T-helper 2 cell treated with Interferon-gamma antibody and Interleukin-4, amounts not matched to agents 5 μg/mL and 100 μg/mL, for 36 hours (primary cell): Measurements from ENCODE around the gene EIF3A.
"Not testable (repeated sequence)": the region's sequence is repeated elsewhere in the genome, so short reads cannot be mapped to it uniquely, and the experiment has no call there.

ENCODE experiments used
- DNase-seq: peaks from one replicate; pipeline ENCODE4 v3.0.0; 2021; ENCODE audit warnings: low spot score
- H3K27ac Mint-ChIP-seq: one replicate; pipeline ENCODE4 v1.8.0; 2021; ENCODE audit warnings: mild to moderate bottlenecking, mixed read lengths
- H3K27me3 Mint-ChIP-seq: one replicate; pipeline ENCODE4 v1.8.0; 2021; ENCODE audit warnings: low read depth, mixed read lengths
- H3K36me3 Mint-ChIP-seq: one replicate; pipeline ENCODE4 v1.8.0; 2021; ENCODE audit warnings: low read depth, mixed read lengths
- H3K4me1 Mint-ChIP-seq: one replicate; pipeline ENCODE4 v1.8.0; 2021; ENCODE audit warnings: low read depth, mixed read lengths
- H3K4me3 Mint-ChIP-seq: one replicate; pipeline ENCODE4 v1.8.0; 2022; ENCODE audit warnings: mild to moderate bottlenecking, moderate library complexity, mixed read lengths
- H3K9me3 Mint-ChIP-seq: one replicate; pipeline ENCODE4 v1.8.0; 2021; ENCODE audit warnings: mixed read lengths

EIF3A gene, protein sequence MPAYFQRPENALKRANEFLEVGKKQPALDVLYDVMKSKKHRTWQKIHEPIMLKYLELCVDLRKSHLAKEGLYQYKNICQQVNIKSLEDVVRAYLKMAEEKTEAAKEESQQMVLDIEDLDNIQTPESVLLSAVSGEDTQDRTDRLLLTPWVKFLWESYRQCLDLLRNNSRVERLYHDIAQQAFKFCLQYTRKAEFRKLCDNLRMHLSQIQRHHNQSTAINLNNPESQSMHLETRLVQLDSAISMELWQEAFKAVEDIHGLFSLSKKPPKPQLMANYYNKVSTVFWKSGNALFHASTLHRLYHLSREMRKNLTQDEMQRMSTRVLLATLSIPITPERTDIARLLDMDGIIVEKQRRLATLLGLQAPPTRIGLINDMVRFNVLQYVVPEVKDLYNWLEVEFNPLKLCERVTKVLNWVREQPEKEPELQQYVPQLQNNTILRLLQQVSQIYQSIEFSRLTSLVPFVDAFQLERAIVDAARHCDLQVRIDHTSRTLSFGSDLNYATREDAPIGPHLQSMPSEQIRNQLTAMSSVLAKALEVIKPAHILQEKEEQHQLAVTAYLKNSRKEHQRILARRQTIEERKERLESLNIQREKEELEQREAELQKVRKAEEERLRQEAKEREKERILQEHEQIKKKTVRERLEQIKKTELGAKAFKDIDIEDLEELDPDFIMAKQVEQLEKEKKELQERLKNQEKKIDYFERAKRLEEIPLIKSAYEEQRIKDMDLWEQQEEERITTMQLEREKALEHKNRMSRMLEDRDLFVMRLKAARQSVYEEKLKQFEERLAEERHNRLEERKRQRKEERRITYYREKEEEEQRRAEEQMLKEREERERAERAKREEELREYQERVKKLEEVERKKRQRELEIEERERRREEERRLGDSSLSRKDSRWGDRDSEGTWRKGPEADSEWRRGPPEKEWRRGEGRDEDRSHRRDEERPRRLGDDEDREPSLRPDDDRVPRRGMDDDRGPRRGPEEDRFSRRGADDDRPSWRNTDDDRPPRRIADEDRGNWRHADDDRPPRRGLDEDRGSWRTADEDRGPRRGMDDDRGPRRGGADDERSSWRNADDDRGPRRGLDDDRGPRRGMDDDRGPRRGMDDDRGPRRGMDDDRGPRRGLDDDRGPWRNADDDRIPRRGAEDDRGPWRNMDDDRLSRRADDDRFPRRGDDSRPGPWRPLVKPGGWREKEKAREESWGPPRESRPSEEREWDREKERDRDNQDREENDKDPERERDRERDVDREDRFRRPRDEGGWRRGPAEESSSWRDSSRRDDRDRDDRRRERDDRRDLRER (N-terminal part only)

DNA sequence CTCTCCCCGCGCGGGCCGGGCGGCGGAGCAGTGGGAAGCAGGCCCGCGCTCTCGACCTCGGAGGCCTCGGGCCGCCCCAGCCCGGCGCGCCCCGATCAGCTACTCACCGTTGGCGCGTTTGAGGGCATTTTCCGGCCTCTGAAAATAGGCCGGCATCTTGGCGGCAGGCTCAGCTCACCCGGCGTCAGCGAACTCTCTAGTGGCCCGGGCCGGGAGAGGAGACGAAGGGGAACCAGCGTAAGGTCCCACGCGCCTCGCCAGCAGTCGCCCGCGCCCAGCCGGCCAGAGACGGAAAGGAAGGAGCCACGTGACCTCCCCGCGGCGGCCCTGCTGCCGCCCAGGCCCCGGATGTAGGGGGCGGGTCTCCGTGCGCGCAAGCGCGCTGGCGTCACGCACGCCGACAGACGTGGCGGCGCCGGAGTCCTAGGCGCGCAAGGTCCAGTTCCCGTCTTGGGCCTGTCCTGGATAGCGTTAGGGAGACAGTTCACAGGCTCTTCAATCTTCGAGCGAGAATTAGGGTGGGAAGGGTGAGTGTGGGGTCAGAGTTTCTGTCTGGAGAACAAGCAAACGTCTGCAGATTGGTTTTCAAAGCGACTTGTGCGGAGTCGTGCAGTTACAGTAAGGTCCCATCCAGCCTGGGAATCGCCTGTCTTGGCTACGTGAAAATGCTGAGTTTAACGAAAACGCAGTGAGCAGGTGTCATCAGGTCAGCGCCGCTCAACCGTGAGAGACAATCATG lies at the start of gene EIF3A:
TSS of gene EIF3A (minus strand) at position 297 of the 739 bp plus-strand sequence. CDS start at position 156, 141 bp downstream.
- Mint-ChIP-seq H3K4me3 (peak within 1 kb of the TSS; percentile 93), H3K27me3 (no peaks in the 10 kb centered on the region), H3K27ac (peak within 1 kb of the TSS; percentile 96), H3K36me3 (peaks cover 46% of the 10 kb centered on the region), H3K9me3 (no peaks in the 10 kb centered on the region), H3K4me1 (peaks cover 38% of the 10 kb centered on the region)
- DNase-seq: peak; percentile 95

DNA sequence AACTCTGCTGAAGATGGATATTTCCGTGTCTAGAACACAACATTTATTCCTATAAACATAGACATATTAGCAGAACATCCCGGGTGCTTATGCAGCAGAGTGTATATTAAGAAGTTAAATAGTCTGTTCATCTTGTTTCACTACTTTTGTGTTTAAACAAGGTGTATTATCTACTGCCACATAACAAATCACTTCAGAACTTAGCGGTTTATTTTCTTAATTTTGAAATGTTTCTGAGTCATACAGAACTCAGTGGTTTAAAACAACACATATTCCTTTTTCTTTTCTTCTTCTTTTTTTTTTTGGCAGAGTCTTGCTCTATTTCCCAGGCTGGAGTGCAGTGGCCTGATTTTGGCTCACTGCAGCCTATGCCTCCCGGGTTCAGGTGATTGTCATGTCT lies 49.1 kb upstream of the EIF3A start:
- peak overlapping the region; percentile 97 for H3K27ac Mint-ChIP-seq
- DNase-seq: no peak
- H3K36me3 Mint-ChIP-seq: peaks cover 87% of the 10 kb centered on the region
- H3K4me1 Mint-ChIP-seq: peaks cover 51% of the 10 kb centered on the region
- no peaks in the 10 kb centered on the region for H3K9me3 Mint-ChIP-seq
- H3K4me3 Mint-ChIP-seq: no peak overlapping the region
- no peaks in the 10 kb centered on the region for H3K27me3 Mint-ChIP-seq

DNA sequence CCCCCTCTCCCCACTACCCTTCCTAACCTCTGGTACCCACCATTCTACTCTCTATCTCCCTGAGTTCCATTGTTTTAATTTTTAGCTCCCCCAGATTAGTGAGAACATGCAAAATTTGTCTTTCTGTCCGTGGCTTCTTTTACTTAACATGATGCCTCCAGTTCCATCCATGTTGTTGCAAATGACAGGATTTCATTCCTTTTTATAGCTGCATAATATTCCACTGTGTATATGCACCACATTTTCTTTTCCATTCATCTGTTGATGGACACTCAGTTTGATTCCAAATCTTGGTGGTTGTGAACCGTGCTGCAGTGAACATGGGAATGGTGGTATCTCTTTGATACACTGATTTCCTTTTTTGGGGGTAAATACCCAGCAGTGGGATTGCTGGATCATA lies 45.3 kb upstream of the EIF3A start:
- no peaks in the 10 kb centered on the region for H3K9me3 Mint-ChIP-seq
- DNase-seq: no peak
- H3K27ac Mint-ChIP-seq: peak overlapping the region; percentile 6
- no peak overlapping the region for H3K4me3 Mint-ChIP-seq
- H3K27me3 Mint-ChIP-seq: no peaks in the 10 kb centered on the region
- H3K36me3 Mint-ChIP-seq: peaks cover 77% of the 10 kb centered on the region
- H3K4me1 Mint-ChIP-seq: peaks cover 24% of the 10 kb centered on the region

DNA sequence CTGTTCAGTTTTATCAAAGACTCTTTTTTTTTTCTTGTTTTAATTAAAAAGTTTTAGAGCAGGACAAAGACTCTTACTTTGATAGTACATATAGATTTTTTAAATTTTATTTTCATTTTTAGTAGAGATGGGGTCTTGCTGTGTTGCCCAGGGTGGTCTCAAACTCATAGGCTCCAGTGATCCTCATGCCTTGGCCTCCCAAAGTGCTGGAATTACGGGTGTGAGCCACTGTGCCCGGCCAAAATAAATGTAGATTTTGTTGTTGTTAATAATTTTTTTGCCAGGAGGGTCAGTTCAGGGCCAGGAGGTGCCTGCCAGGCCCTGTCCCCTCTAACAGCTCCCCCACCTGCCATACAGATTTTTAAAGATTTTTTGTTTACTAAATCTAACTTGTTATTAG lies 40.3 kb upstream of the EIF3A start:
- Mint-ChIP-seq H3K27me3 (no peaks in the 10 kb centered on the region), H3K27ac (no peak overlapping the region), H3K9me3 (no peaks in the 10 kb centered on the region), H3K4me1 (peaks cover 12% of the 10 kb centered on the region), H3K4me3 (no peak overlapping the region), H3K36me3 (peaks cover 66% of the 10 kb centered on the region)
- DNase-seq: no peak

DNA sequence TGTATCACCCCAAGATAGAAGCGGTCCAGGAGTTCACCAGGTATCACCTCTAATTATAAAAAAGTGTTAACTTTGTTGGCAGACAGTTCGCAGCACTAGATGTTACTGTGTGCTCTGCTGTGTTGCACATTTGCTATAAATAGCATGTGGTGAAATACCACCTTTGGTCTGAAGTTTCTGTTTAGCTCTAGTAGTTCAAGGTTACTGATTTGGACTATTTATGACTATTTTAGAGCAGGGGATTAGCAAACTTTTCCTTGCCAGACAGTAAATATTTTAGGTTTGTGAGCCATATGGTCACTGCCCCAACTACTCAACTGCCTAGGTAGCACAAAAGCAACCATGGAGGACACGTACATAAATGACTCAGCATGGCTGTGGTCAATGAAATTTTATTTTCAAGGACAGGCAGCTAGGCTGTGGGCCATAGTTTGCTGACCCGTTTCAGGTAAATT lies 39.8 kb upstream of the EIF3A start:
- H3K9me3 Mint-ChIP-seq: no peaks in the 10 kb centered on the region
- H3K4me3 Mint-ChIP-seq: no peak overlapping the region
- H3K27ac Mint-ChIP-seq: peak overlapping the region; percentile 10
- peaks cover 63% of the 10 kb centered on the region for H3K36me3 Mint-ChIP-seq
- H3K4me1 Mint-ChIP-seq: peaks cover 11% of the 10 kb centered on the region
- H3K27me3 Mint-ChIP-seq: no peaks in the 10 kb centered on the region
- DNase-seq: no peak

DNA sequence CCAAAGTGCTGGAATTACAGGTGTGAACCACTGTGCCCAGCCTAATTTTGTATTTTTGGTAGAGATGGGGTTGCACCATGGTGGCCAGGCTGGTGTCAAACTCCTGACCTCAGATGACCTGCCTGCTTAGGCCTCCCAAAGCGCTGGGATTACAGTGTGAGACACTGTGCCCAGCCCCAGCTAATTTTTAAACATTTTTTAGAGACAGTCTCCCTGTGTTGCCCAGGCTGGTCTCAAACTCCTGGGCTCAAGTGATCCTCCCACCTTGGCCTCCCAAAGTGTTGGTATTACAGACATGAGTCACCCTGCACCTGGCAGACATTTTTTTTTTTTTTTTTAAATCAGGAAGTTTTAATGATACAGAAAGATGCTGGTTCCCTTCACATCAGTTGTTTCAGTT lies 38.8 kb upstream of the EIF3A start:
- Mint-ChIP-seq H3K9me3 (no peaks in the 10 kb centered on the region), H3K36me3 (peaks cover 64% of the 10 kb centered on the region), H3K27me3 (no peaks in the 10 kb centered on the region), H3K27ac (peak overlapping the region; percentile 65), H3K4me1 (peaks cover 12% of the 10 kb centered on the region), H3K4me3 (no peak overlapping the region)
- no peak for DNase-seq

DNA sequence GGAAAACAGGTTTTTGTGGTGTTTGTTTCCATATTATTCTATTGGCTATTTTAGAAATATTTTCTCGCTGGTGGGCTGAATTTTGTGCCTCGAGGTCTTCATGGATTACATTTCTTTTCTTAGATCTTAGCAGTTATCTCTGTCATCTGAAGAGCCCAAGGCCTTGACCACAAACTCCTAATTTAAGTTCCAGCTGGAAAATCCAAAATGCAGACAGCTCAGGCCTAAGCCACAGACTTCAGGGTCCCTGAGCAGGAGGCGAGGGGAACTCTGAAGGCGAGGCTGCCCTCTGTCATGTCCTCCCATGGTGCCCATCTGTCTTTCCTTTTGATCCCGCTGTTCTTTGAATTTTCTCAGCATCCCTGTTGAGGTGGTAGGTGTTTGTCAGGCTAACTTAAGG lies 37.6 kb upstream of the EIF3A start:
- Mint-ChIP-seq H3K27me3 (no peaks in the 10 kb centered on the region), H3K36me3 (peaks cover 74% of the 10 kb centered on the region), H3K4me1 (peaks cover 20% of the 10 kb centered on the region), H3K27ac (no peak overlapping the region), H3K9me3 (no peaks in the 10 kb centered on the region), H3K4me3 (no peak overlapping the region)
- no peak for DNase-seq

DNA sequence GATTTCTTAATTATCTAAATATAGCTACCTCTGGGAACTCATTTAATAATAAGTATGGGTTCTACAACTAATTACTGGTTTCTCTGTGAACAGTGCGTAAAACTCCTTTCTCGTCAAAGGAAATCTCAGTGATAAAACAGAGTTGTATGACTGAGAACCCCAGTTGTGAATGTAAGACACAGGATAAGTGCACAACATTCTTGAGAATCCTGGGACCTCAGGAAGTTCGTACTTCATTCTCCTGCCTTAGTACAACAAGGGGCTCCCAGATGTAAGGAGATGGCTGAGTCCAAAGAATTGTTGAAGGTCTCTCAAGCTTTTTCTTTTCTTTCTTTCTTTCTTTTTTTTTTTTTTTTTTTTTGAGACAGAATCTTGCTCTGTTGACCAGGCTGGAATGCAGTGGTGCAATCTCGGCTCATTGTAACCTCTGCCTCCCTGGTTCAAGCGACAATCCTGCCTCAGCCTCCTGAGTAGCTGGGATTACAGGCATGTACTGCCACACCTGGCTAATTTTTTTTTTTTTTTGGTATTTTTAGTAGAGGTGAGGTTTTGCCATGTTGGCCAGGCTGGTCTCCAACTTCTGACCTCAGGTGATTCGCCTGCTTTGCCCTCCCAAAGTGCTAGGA lies 35.8 kb upstream of the EIF3A start:
- no peak for DNase-seq
- Mint-ChIP-seq H3K4me3 (no peak overlapping the region), H3K9me3 (no peaks in the 10 kb centered on the region), H3K27me3 (no peaks in the 10 kb centered on the region), H3K4me1 (peaks cover 20% of the 10 kb centered on the region), H3K27ac (no peak overlapping the region), H3K36me3 (peaks cover 66% of the 10 kb centered on the region)

DNA sequence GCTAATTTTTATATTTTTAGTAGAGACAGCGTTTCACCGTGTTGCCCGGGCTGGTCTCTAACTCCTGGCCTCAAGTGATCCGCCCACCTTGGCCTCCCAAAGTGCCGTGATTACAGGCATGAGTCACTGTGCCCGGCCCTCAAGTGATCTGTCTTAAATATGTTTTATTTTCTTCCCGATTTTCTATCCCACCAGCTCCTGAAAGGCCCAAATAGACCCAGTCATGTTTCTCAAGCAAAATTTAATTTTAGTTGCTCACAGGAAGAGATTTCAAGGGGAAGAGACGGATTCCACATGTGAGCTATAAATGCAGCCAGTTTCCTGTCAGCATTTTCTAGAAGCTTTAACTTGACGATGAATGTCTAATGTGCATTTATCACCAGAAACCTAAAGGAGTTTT lies 35.3 kb upstream of the EIF3A start:
- no peak overlapping the region for H3K27ac Mint-ChIP-seq
- H3K27me3 Mint-ChIP-seq: no peaks in the 10 kb centered on the region
- no peak for DNase-seq
- no peaks in the 10 kb centered on the region for H3K9me3 Mint-ChIP-seq
- no peak overlapping the region for H3K4me3 Mint-ChIP-seq
- peaks cover 20% of the 10 kb centered on the region for H3K4me1 Mint-ChIP-seq
- H3K36me3 Mint-ChIP-seq: peaks cover 61% of the 10 kb centered on the region

DNA sequence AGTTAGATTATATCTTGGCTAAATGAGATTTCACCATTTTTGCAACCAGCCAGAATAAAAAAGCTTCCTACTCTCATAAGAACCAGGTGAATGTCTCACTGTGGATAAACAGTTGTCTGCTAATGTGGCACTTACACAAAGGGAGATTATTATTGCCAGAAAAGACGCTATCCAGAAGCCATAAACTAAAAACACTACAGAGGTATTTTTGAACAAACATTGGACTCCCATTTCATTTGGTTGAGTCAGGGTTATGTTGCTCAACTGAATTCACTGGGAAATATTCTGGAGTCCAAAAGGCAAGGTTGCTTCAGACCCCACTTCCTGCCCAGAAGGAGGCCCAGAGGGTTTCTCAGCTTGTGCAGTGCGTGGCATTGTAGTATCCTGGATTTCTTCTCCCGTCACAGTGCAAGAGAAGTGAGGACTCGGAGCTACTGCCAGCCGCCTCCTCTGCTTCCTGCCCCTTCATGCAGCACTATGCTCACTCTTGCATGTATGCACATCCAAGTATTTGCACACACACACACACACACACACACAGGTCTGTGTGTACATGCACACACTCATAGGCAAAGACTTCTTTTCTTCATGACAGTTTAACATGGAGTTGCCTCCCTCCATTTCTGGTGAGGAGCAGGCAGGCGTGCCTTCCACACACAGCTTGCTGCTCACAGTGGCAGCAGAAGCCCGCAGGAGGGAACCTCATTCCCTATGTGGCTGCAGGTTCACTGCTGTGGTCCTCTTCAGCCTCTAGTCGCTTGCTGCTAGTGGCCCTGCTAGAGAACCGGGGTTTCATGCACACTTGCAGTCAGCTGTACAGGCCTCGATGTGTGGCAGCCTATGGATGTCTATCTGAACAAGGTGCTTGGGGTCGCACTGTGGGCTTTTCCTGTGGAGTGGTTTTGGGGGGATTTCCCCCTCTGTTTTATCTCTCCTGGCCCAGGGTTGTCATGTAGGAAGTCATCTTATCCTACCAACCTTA lies 33.4 kb upstream of the EIF3A start:
- Mint-ChIP-seq H3K36me3 (peaks cover 54% of the 10 kb centered on the region), H3K9me3 (no peaks in the 10 kb centered on the region), H3K27me3 (no peaks in the 10 kb centered on the region), H3K27ac (peak overlapping the region; percentile 61), H3K4me3 (no peak overlapping the region), H3K4me1 (peaks cover 12% of the 10 kb centered on the region)
- DNase-seq: no peak

DNA sequence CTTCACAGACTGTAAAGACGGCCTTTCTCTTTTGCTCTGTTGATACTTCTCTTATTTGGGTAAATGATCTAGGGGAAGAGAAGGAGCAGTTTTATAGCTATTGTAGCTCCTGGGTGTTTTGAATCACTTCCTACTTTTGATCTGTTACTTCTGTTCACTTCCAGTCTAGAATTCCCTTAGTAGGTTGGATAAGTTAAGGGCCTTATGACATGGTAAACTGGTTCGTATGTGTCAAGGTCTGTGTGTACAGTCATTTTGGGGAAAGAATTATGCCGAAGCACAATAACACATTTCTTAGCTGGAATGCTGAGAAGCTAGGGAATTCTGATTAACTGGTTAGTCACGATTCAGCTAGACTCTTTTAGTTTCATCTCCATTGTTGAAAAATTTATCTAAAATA lies 31.4 kb upstream of the EIF3A start:
- H3K4me3 Mint-ChIP-seq: no peak overlapping the region
- peaks cover 17% of the 10 kb centered on the region for H3K4me1 Mint-ChIP-seq
- no peak for DNase-seq
- peaks cover 53% of the 10 kb centered on the region for H3K36me3 Mint-ChIP-seq
- no peak overlapping the region for H3K27ac Mint-ChIP-seq
- H3K27me3 Mint-ChIP-seq: no peaks in the 10 kb centered on the region
- no peaks in the 10 kb centered on the region for H3K9me3 Mint-ChIP-seq

DNA sequence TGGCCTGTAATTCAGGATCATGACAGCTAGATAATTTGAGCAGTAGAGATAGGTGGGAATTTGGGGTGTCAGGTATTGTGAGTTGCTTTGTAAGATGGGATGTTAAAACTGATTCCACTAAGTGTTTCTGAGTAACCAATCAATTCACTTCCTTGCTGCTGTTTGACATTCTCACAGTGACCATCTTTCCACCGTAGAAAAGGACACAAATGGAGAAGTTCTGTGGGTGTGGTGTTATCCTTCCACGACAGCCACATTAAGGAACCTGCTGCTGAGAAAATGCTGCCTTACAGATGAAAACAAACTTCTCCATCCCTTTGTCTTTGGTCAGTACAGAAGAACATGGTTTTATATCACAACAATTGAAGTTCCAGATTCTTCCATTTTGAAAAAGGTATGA lies 27.2 kb upstream of the EIF3A start:
- peaks cover 21% of the 10 kb centered on the region for H3K4me1 Mint-ChIP-seq
- not testable (repeated sequence) for H3K27ac Mint-ChIP-seq, H3K4me3 Mint-ChIP-seq, H3K9me3 Mint-ChIP-seq, H3K27me3 Mint-ChIP-seq, DNase-seq
- peaks cover 36% of the 10 kb centered on the region for H3K36me3 Mint-ChIP-seq
